ENCODE results near the gene RPL28.

- TF ChIP-seq POLR2AphosphoS5 (IDR thresholded peaks at IDR 0.05; ENCODE audit: low read depth, low read length), result peak; percentile 52
- no peak for TF ChIP-seq CBX5 (CRISPR knock-in tag; IDR thresholded peaks at IDR 0.05; ENCODE audit: borderline replicate concordance)
- TF ChIP-seq ATF2 (CRISPR knock-in tag; IDR thresholded peaks at IDR 0.05), result no peak
- peak; percentile 58 for TF ChIP-seq ZFX (CRISPR knock-in tag; IDR thresholded peaks at IDR 0.05; ENCODE audit: low read depth)
- no peak for TF ChIP-seq ZBTB7B (CRISPR knock-in tag; IDR thresholded peaks at IDR 0.05)
- no peak for TF ChIP-seq HHEX (CRISPR knock-in tag; IDR thresholded peaks at IDR 0.05)
- no peak for TF ChIP-seq ZNF598 (CRISPR knock-in tag; IDR thresholded peaks at IDR 0.05; ENCODE audit: borderline replicate concordance)
- no peak for TF ChIP-seq EP300 (IDR thresholded peaks at IDR 0.05; ENCODE audit: low read depth in 2 of 2, low read length in 2 of 2)
- no peak for TF ChIP-seq EP300 (CRISPR knock-in tag; IDR thresholded peaks at IDR 0.05; ENCODE audit: borderline replicate concordance)
- no peak for TF ChIP-seq KMT2B (CRISPR knock-in tag; IDR thresholded peaks at IDR 0.05)
- no peak for TF ChIP-seq MATR3 (CRISPR knock-in tag; IDR thresholded peaks at IDR 0.05)
- no peak for TF ChIP-seq CTCF (CRISPR knock-in tag; IDR thresholded peaks at IDR 0.05)
- TF ChIP-seq ARID5B (CRISPR knock-in tag; IDR thresholded peaks at IDR 0.05), result no peak
Observed at GRCh38 chr19:55384920-55385723, 610 bp upstream of the RPL28 start.

Measured in HepG2 (cell line).